ENCODE data around the gene CLRN1.

DNA sequence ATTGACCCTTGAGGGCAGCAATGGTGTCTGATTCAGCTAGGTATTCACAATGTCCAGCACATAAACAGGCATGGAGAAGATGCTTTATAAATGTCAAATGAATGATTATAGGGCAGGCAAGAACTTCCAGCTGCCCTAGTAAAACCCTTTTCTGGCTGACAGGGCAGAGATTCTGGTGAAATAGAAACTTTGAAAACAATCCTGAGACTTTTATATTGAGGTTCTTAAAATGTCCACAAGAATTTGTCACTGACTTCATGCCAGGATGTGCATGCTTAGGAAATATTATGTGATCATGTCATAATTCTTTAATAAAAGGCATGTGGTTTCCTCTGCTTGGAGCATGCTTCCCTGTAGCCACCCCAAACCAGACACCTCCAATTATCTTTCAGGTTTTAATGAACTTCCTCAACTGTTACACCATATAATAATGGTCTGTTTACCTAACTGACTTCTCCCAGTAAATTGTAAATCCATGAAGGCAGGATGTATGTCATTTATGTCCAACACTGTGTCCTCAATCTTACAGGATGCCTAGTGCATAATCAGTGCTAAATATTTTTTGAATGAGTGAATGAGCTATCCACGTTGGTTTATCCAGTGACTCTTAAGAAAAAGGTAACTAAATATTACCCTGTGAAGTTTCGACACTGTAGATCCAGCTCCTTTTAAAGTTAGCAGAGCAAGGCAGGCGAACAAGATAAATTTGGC is 43.4 kb upstream of the CLRN1 start:
- no peak for TF ChIP-seq ZFX (IDR thresholded peaks at IDR 0.05; ENCODE audit: borderline replicate concordance)
- TF ChIP-seq, protein P1, sequence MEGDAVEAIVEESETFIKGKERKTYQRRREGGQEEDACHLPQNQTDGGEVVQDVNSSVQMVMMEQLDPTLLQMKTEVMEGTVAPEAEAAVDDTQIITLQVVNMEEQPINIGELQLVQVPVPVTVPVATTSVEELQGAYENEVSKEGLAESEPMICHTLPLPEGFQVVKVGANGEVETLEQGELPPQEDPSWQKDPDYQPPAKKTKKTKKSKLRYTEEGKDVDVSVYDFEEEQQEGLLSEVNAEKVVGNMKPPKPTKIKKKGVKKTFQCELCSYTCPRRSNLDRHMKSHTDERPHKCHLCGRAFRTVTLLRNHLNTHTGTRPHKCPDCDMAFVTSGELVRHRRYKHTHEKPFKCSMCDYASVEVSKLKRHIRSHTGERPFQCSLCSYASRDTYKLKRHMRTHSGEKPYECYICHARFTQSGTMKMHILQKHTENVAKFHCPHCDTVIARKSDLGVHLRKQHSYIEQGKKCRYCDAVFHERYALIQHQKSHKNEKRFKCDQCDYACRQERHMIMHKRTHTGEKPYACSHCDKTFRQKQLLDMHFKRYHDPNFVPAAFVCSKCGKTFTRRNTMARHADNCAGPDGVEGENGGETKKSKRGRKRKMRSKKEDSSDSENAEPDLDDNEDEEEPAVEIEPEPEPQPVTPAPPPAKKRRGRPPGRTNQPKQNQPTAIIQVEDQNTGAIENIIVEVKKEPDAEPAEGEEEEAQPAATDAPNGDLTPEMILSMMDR (IDR thresholded peaks at IDR 0.05): no peak
